ENCODE measurements around the gene KIAA0930.
A peak's percentile ranks its signal among the peaks of the same experiment; 100 is the strongest.
"Not testable (repeated sequence)": the region's sequence is repeated elsewhere in the genome, so short reads cannot be mapped to it uniquely, and the experiment has no call there.

The KIAA0930 gene

GRCh38 chr22:45270095-45271020, 29.7 kb upstream of the KIAA0930 start:
- TF ChIP-seq GATA1 (IDR thresholded peaks at IDR 0.05; ENCODE audit: low read depth, low read length), result no peak
- TF ChIP-seq POLR2A (IDR thresholded peaks at IDR 0.05; ENCODE audit: low read length), result no peak
- DNase-seq, result no peak

- no peak for TF ChIP-seq POLR2A (IDR thresholded peaks at IDR 0.05; ENCODE audit: low read length)
- TF ChIP-seq GATA1 (IDR thresholded peaks at IDR 0.05; ENCODE audit: low read depth, low read length), result no peak
- DNase-seq, result peak; percentile 84 to 93
Measured at GRCh38 chr22:45268958-45269844, 28.5 kb upstream of the KIAA0930 start.

- TF ChIP-seq GATA1 (IDR thresholded peaks at IDR 0.05; ENCODE audit: low read depth, low read length) (no peak), POLR2A (IDR thresholded peaks at IDR 0.05; ENCODE audit: low read length) (no peak)
- no peak for DNase-seq
Measured at GRCh38 chr22:45268167-45268957, 27.7 kb upstream of the KIAA0930 start.

- TF ChIP-seq POLR2A (IDR thresholded peaks at IDR 0.05; ENCODE audit: low read length) (no peak), GATA1 (IDR thresholded peaks at IDR 0.05; ENCODE audit: low read depth, low read length) (no peak)
- no peak for DNase-seq
Measured at GRCh38 chr22:45265535-45265934, 24.8 kb upstream of the KIAA0930 start.

GRCh38 chr22:45263463-45264269, 23.0 kb upstream of the KIAA0930 start:
- peak; percentile 47 to 54 for DNase-seq
- no peak for TF ChIP-seq POLR2A (IDR thresholded peaks at IDR 0.05; ENCODE audit: low read length)
- no peak for TF ChIP-seq GATA1 (IDR thresholded peaks at IDR 0.05; ENCODE audit: low read depth, low read length)

GRCh38 chr22:45262931-45263462, 22.3 kb upstream of the KIAA0930 start:
- DNase-seq, result no peak
- TF ChIP-seq POLR2A (IDR thresholded peaks at IDR 0.05; ENCODE audit: low read length) (no peak), GATA1 (IDR thresholded peaks at IDR 0.05; ENCODE audit: low read depth, low read length) (no peak)

GRCh38 chr22:45262195-45262930, 21.7 kb upstream of the KIAA0930 start:
- no peak for TF ChIP-seq GATA1 (IDR thresholded peaks at IDR 0.05; ENCODE audit: low read depth, low read length)
- no peak for DNase-seq

- no peak for TF ChIP-seq POLR2A (IDR thresholded peaks at IDR 0.05; ENCODE audit: low read length)
- no peak for TF ChIP-seq GATA1 (IDR thresholded peaks at IDR 0.05; ENCODE audit: low read depth, low read length)
- no peak for DNase-seq
Measured at GRCh38 chr22:45261407-45262088, 20.9 kb upstream of the KIAA0930 start.

GRCh38 chr22:45260395-45260759, 19.7 kb upstream of the KIAA0930 start:
- not testable (repeated sequence) for DNase-seq

- DNase-seq, result no peak
- TF ChIP-seq POLR2A (IDR thresholded peaks at IDR 0.05; ENCODE audit: low read length) (no peak), GATA1 (IDR thresholded peaks at IDR 0.05; ENCODE audit: low read depth, low read length) (no peak)
Measured at GRCh38 chr22:45259754-45260394, 19.2 kb upstream of the KIAA0930 start.

GRCh38 chr22:45257941-45258340, 17.2 kb upstream of the KIAA0930 start:
- not testable (repeated sequence) for DNase-seq

All from erythroblast (primary cell).